ENCODE measurements around the gene CDK6.
A peak's percentile ranks its signal among the peaks of the same experiment; 100 is the strongest.
"Not testable (repeated sequence)": the region's sequence is repeated elsewhere in the genome, so short reads cannot be mapped to it uniquely, and the experiment has no call there.

The CDK6 gene

GRCh38 chr7:92761391-92762097 is 74.8 kb downstream of the CDK6 start:
- DNase-seq (ENCODE audit: low spot score): no peak

- no peak for DNase-seq (ENCODE audit: low spot score)
These were observed 77.5 kb downstream of the CDK6 start for GRCh38 chr7:92758796-92759431.

- not testable (repeated sequence) for DNase-seq (ENCODE audit: low spot score)
These were observed 79.0 kb downstream of the CDK6 start for GRCh38 chr7:92757311-92757910.

- DNase-seq (ENCODE audit: low spot score): no peak
These were observed 80.7 kb downstream of the CDK6 start for GRCh38 chr7:92755680-92756079.

GRCh38 chr7:92754919-92755581 is 81.3 kb downstream of the CDK6 start:
- no peak for DNase-seq (ENCODE audit: low spot score)

- DNase-seq (ENCODE audit: low spot score): no peak
These were observed 82.8 kb downstream of the CDK6 start for GRCh38 chr7:92753614-92754013.

GRCh38 chr7:92751902-92752901 is 84.2 kb downstream of the CDK6 start:
- DNase-seq (ENCODE audit: low spot score): peak; percentile 54

- DNase-seq (ENCODE audit: low spot score): no peak
These were observed 85.4 kb downstream of the CDK6 start for GRCh38 chr7:92750946-92751345.

GRCh38 chr7:92750447-92750839 is 85.9 kb downstream of the CDK6 start:
- no peak for DNase-seq (ENCODE audit: low spot score)

- DNase-seq (ENCODE audit: low spot score): no peak
These were observed 86.4 kb downstream of the CDK6 start for GRCh38 chr7:92749832-92750446.

- no peak for DNase-seq (ENCODE audit: low spot score)
These were observed 87.0 kb downstream of the CDK6 start for GRCh38 chr7:92749327-92749755.

- DNase-seq (ENCODE audit: low spot score): no peak
These were observed 87.9 kb downstream of the CDK6 start for GRCh38 chr7:92748495-92748894.

- no peak for DNase-seq (ENCODE audit: low spot score)
These were observed 89.1 kb downstream of the CDK6 start for GRCh38 chr7:92747041-92747835.

- no peak for DNase-seq (ENCODE audit: low spot score)
These were observed 91.1 kb downstream of the CDK6 start for GRCh38 chr7:92745241-92745640.

- not testable (repeated sequence) for DNase-seq (ENCODE audit: low spot score)
These were observed 92.2 kb downstream of the CDK6 start for GRCh38 chr7:92744180-92744579.

- DNase-seq (ENCODE audit: low spot score): no peak
These were observed 94.2 kb downstream of the CDK6 start for GRCh38 chr7:92742186-92742585.

- DNase-seq (ENCODE audit: low spot score): no peak
These were observed 95.7 kb downstream of the CDK6 start for GRCh38 chr7:92740700-92741126.

- no peak for DNase-seq (ENCODE audit: low spot score)
These were observed 96.2 kb downstream of the CDK6 start for GRCh38 chr7:92740134-92740533.

- DNase-seq (ENCODE audit: low spot score): no peak
These were observed 97.3 kb downstream of the CDK6 start for GRCh38 chr7:92739091-92739490.

- DNase-seq (ENCODE audit: low spot score): no peak
These were observed 98.7 kb downstream of the CDK6 start for GRCh38 chr7:92737706-92738105.
